ENCODE data around the gene DAP3.
"Not testable (repeated sequence)": the region's sequence is repeated elsewhere in the genome, so short reads cannot be mapped to it uniquely, and the experiment has no call there.

Gene DAP3

GRCh38 chr1:155718524-155719115 lies 29.7 kb downstream of the DAP3 start:
- DNase-seq (ENCODE audit: low read depth): not testable (repeated sequence)

- DNase-seq (ENCODE audit: low read depth): no peak
Observed at GRCh38 chr1:155719703-155720102, 30.8 kb downstream of the DAP3 start.

DNA sequence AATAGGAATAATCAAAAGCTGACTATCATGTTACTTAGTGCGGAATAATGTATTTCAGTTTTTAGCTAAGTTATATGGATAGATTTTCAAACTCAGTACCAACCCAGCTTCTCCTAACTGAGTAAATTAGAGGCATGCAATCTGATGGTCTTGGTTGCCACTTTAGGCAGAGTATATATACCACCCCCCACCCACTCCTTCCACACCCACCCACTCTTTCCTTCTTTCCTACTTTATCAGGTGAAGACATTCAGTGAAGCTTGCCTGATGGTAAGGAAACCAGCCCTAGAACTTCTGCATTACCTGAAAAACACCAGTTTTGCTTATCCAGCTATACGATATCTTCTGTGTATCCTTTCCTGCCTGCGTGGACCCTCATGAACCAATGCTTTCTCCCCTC lies 36.3 kb downstream of the DAP3 start:
- no peak for DNase-seq (ENCODE audit: low read depth)

- no peak for DNase-seq (ENCODE audit: low read depth)
Observed at GRCh38 chr1:155729031-155729898, 40.4 kb downstream of the DAP3 start.

DNA sequence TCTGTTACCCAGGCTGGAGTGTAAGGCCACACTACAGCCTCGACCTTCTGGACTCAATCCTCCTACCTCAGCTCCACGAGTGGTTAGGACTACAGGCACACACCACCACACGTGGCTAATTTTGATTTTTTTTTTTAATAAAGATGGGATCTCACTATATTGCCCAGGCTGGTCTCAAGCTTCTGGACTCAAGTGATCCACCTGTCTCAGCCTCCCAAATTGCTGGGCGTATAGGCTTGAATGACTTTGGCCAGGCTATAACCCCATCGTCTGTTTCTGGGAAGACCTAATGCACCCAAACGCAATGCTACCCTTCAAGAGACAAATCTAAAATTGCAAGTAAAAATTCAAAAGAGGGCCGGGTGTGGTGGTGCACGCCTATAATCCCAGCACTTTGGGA lies 52.1 kb downstream of the DAP3 start:
- DNase-seq (ENCODE audit: low read depth): no peak

- no peak for DNase-seq (ENCODE audit: low read depth)
Observed at GRCh38 chr1:155741908-155742307, 53.0 kb downstream of the DAP3 start.

GRCh38 chr1:155744711-155745283 lies 55.9 kb downstream of the DAP3 start:
- DNase-seq (ENCODE audit: low read depth): no peak

GRCh38 chr1:155745284-155746228 lies 56.7 kb downstream of the DAP3 start:
- peak; percentile 91 for DNase-seq (ENCODE audit: low read depth)

DNA sequence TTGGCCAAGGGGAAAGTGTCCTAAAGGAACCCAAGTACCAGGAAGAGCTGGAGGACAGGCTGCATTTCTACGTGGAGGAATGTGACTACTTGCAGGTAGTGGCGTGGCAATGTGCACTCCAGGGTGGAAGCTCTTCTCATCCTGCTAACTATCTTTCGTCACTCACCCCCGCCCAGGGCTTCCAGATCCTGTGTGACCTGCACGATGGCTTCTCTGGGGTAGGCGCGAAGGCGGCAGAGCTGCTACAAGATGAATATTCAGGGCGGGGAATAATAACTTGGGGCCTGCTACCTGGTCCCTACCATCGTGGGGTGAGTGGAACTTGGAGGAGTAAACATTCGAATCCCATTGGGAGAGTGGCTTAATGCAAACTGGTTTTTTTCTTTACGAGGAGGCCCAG lies 58.7 kb downstream of the DAP3 start:
- DNase-seq (ENCODE audit: low read depth): not testable (repeated sequence)

DNA sequence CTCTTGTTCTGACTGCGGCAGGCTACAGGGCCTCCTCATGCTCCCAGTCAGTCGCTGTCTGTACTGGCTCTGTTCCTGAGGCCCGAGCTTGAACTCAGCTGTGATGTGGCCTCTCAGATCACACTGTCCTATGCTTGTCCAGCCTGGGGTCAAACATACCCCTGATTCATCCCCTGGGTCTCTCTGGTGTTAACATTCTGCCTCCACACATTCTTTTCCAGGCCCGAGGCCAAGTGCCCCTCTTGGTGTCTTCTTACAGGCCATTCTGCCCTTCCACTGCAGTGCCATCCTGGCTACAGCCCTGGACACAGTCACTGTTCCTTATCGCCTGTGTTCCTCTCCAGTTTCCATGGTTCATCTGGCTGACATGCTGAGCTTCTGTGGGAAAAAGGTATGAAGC lies 59.2 kb downstream of the DAP3 start:
- not testable (repeated sequence) for DNase-seq (ENCODE audit: low read depth)

DNA sequence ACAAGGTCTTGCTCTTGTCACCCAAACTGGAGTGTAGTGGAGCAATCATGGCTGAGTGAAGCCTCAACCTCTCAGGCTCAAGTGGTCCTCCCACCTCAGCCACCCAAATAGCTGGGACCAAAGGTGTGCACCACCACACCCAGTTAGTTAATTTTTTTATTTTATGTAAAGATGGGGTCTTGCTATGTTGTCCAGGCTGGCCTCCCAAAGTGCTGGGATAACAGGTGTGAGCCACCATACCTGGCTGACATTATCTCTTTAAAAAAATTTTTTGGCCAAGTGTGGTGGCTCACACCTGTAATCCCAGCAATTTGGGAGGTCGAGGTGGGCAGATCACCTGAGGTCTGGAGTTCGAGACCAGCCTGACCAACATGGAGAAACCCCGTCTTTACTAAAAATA lies 70.1 kb downstream of the DAP3 start:
- not testable (repeated sequence) for DNase-seq (ENCODE audit: low read depth)

DNA sequence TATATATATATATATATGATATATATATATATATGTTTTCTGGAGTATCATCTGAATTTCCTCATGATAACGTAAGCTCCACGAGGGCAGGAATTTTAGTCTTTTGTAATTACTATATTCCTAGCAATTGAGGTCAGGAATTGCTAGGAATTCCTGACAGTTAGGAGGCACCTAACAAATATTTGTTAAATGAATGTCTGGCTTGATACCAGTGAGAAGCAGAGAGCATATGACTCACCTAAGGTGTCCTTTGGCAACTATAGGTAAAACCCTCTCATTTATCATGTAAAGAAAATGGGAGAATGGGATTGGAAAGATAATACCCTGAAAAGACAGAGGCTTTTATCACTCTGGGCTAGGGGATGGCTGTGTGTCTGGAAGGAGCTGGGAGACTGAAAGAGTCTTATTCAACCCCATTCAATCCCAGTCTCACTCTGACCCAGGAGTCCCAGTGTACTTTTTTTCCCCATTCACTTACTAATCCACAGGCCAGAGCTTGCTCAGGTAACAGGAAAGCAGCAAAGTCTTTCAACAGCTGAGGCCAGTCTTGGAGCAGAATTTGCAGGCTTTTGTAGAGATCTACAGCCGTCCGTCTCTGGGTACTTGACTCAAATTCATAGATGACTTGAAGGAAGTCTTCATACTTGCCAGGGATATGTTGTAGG lies 71.2 kb downstream of the DAP3 start:
- DNase-seq (ENCODE audit: low read depth): no peak

DNA sequence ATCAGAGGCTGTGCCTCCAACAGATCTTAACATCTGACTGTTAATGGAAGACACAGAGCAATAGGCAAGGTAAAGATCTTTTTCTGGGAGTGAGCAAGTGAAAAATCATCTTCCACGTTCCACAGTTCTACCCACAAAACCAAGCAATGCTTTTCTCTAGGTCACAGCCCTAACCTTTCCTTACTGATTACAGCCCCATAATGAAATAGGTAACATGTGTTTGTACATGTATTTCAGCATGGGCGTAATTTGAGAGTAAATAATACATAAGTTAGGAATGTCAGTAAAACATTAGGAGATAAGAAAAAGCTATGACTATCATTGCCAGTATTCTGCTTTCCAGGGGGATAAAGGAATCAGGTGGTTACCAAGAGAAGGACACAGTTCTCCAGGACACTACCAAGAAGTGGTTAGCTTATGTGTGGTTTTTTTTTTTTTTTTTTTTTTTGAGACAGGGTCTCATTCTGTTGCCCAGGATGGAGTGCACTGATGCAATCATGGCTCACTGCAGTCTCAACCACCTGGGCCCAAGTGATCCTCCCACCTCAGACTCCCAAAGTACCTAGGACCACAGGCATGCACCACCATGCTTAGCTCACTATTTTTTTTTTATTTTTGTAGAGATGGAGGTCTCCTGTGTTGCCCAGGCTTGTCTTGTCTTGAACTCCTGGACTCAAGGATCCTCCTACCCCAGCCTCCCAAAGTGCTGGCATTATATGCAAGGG lies 72.0 kb downstream of the DAP3 start:
- no peak for DNase-seq (ENCODE audit: low read depth)

- DNase-seq (ENCODE audit: low read depth): no peak
Observed at GRCh38 chr1:155761736-155762405, 73.0 kb downstream of the DAP3 start.

DNA sequence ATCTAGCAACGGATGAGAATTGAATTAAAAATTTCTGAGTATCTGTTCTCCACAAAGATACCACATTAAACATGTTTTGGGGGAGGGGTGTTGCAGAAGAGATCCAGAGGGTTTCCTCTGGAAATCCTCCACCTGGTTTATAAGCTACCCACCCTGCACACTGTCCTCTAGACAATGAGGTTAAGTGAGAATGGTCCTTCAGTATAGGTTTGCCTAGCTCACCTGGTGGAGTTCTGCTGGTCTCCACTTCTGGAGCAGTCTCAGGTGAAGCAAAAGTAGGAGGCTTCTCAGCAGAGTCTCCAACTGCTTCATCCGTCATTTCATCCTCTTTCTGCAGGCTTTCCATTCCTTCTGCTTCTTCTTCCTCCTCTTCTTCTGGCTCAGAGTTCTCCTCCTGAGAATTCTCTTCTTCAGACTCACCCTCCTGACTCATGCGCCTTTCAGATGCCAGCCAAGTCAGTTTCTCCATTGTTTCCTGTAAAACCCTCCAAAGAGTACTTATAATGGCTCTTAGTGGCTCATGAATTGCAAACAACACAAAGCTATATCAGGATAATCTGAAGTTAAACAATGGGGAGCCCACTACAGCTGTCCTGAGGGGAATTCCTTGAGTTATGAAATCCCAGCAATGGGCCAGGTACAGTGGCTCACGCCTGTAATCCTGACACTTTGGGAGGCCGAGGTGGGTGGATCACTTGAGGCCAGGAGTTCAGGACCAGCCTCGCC lies 74.4 kb downstream of the DAP3 start:
- not testable (repeated sequence) for DNase-seq (ENCODE audit: low read depth)

- not testable (repeated sequence) for DNase-seq (ENCODE audit: low read depth)
Observed at GRCh38 chr1:155763989-155764388, 75.1 kb downstream of the DAP3 start.

- not testable (repeated sequence) for DNase-seq (ENCODE audit: low read depth)
Observed at GRCh38 chr1:155767399-155767989, 78.6 kb downstream of the DAP3 start.

GRCh38 chr1:155769257-155769656 lies 80.4 kb downstream of the DAP3 start:
- no peak for DNase-seq (ENCODE audit: low read depth)

- no peak for DNase-seq (ENCODE audit: low read depth)
Observed at GRCh38 chr1:155773221-155773620, 84.3 kb downstream of the DAP3 start.
